NAMALWA (cell line): Measurements from ENCODE around the gene DPYD.

ENCODE experiments used
- DNase-seq: peaks from one replicate; pipeline ENCODE4 v3.0.0-alpha.2; 2015; ENCODE audit warnings: low spot score

The DPYD gene

DNA sequence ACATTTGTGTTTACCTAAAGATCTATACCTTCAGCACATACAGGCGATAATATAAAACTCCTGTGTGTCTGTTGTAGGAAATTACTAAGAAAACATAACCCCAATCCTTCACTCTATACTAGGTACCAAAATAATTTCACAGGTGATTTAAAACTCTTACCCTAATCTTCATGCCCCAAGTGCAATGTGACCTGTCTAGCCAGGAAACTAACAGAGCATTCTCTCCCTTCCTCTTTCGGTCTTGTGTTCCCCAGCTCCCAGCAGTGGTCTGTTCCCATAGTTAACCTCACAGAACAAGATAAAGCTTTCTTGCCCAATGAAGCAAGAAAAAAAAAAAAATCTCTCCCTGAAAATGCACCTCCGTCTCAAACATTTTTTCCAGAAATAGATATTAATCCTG is 493.5 kb downstream of the DPYD start:
- no peak for DNase-seq

DNA sequence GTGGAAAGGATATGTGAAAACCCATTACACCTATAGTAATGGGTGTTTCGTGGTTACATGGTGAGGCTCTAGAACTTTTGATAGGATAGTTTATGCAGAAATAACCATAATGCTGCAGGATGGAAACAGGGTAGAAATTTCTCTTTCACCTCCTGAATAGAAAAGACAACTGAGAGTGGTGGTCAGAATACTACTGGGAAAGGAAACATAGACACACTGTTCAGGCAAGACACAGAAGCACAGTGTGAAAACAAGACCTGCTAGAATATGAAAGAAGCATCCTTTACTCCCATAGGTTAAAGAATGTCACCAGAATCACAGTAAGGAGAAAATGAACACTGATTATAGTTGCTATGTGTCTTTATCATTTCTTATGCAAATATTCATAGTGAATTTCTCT is 496.6 kb downstream of the DPYD start:
- DNase-seq = no peak

DNA sequence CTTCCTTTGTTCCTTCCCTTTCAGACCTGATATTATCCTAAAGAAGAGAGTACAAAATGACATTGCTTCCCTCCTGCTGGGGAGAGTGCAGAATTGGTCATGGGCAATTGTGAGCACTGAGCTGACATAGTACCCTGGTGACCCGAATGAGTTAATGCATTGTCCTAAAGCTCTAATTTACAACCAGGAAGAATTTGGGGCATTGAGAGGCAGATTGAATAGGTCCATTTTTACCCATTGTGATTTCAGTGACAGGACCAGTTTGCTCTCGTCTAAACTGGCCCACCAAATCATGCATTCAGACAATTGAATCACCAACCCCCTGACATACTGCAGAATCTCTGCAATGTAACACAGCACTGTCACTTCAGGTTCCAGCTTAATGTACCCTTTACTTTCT is 497.4 kb downstream of the DPYD start:
- no peak for DNase-seq

DNA sequence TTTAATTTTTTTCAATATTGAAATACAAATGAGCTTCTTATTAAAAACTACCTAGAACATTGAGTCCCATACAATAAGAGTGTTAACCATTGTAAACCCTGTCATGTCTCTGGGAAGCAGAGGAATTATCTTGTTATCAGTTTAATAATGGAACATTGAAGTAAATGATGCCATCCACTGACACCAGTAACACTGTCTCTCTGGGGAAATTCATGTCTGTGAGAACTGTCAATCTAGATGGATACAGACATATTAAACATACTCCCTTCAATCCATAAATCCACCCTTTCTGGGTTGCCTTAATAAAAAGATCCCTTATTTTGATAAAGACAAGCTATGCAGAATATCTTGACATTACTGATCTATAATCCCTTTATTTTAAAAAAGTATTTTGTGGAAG is 503.2 kb downstream of the DPYD start:
- DNase-seq = no peak

DNA sequence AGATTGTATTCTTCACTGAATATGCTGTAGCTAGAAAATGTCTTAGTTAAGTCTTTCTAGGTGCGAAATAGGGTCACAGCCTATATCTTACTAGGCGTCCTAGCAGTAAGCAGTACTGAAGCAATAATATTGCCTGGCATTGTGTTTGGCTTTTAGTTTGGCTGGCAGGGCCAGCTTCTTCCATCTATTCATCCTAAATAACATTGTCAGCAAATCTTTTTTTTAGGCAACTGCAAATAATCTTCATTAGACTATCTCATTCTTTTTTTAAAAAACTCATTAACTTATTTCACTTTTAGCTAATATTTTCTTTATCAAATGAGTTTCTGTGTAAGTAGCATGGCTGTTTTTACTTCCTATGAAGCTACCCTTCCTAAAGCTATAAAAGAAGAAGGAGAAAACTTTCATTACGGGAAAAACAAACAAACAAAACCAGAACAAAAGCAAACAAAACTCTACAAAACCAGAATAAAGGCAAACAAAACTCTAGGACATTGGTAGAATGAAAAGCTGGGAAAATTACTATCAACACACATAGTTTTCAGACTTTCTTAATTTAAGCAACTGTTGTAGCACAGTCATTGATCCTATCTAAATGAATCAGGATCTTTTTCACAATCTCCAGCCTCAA is 506.0 kb downstream of the DPYD start:
- DNase-seq = no peak

DNA sequence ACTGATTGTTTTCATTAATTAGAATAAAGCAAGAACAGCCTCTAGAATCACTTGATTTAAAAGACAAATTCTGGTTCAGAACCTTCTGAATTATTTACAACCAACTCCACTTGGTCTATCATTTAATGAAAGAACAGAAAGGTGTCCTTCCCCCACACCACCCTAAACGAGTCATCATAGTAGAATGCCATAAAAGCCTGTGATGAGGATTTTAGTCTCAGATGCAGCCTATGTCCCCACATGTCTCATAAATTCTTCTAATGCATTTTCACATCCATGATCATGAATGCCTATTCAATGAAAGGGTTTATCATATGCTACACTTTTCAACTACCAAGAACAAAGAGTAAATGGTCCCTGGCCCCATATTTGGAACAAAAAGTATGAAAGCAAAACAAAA is 508.1 kb downstream of the DPYD start:
- no peak for DNase-seq

DNA sequence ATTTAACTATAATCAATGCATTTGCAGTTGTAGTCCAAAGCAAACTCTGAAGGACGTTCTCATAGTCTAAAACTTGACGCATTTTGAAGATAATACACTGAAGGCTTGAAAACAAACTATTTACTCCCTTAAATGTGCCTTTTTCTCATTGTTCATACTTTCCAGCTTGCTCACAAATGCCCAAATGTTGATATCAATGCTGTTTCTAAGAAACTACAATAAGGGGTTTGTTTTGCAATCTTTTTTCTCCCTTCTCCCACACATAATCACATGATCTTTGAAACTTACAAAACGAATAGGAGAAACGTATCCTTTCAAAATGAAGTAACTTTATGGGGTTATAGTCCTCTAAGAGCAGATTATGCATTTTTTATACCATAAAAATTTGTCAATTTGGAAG is 508.7 kb downstream of the DPYD start:
- no peak for DNase-seq

DNA sequence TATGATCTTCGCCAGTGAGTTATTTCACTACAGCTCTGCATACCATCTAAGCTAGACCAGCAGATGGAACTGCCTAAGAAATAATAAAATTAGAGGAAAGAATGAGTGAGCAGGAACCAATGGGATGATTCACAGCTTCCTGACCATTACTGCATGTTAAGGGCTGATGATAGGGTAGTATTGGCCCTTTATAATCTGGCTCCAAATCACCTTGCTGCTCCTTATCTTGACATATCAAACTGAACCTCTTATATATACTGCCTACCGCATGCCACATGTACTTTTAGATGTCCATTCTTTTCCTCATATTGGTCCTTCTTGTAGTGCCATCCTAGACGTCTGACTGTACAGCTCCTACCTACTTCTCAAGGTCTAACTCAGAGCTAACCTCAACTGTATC is 524.4 kb downstream of the DPYD start:
- DNase-seq = no peak

DNA sequence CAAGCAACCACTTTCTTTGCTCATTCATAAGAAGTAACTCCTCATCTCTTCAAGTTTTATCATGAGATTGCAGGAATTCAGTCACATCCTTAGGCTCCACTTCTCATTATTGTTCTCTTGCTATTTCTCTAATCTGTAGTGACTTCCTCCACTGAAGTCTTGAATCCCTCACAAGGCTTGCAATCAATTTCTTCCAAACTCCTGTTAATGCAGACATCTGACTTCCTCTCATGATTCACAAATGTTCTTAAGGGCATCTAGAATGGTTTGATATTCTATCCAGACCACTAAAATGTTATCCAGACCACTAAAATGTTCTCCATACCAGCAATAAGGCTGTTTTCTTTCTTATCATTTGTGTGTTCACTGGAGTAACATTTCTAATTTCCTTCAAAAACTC is 528.1 kb downstream of the DPYD start:
- DNase-seq = no peak

DNA sequence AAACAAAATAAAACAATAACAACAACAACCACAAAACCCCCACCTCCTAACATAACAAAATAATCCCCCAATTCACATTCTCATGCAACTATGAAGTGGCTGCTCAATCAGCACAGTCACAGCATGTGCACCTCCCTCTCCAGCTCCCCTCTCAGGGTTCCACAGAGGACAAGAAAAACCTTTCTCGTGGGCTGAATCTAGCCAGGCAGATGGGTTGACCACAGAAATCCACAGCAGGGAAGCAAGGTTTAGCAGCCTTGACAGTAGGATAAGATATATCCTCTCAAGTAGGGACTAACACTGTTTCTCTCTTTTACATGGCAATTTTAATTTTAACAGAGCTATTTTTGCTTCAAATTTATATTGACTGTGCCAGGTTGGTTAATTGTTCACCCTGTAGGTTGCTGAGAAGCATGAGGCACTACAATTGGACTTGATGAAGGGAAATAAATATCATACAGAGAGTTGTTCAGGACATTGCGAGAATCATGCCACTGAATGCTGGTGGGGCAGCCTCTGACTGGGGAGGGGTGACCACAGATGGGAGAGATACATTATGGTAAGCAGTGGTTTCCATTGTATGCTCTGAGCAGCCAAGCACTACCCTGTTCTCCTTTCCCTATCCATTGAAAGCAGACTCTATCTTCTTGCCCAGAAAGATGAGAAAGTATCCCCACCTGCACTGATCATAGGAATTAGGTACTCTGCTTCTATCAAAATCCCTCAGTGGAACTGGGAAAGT is 535.1 kb downstream of the DPYD start:
- DNase-seq = no peak

DNA sequence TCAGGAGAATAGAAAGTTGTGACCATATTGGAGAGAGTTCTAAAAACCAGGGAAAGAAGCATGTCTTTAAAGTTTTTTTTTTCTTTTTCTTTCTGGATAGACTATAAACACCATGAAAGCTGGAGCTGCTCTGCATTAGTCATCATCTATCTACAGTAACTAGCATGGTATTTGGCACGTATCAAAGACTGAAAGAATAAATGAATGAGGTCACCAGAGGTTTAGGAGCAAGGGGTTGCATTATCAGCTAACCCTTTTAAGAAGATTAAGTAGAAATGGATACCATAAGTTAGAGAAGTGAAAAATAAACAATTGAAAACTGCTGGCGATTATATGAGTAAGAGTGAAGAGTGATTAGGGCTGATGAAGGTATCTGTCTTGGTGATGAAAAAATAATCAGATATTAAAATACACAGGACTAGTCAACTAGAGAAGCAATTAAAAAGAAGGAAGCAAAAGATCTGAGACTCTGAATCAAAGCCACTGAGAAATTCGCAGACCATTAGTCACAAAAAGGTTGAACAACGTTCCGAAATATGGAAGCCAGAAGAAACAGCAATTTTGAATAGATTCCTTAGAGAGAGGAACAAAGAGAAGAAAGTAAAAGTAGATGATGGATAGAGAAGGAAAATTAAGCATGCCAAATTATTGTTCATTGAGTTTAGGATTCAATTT is 536.4 kb downstream of the DPYD start:
- no peak for DNase-seq

DNA sequence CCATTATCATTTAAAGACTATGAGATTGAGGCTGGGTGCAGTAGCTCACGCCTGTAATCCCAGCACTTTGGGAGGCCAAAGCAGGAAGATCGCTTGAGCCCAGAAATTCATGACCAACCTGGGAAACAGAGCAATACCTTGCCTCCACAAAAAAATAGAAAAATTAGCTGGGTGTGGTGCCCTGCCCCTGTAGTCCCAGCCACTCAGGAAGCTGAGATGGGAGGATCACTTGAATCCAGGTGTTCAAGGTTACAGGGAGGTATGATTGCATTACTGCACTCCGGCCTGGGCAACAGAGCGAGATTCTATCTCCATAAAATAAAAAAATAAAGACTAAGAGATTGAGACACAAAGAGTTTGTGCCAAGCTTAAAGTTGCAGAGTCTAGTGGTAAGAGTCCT is 537.0 kb downstream of the DPYD start:
- DNase-seq = no peak

DNA sequence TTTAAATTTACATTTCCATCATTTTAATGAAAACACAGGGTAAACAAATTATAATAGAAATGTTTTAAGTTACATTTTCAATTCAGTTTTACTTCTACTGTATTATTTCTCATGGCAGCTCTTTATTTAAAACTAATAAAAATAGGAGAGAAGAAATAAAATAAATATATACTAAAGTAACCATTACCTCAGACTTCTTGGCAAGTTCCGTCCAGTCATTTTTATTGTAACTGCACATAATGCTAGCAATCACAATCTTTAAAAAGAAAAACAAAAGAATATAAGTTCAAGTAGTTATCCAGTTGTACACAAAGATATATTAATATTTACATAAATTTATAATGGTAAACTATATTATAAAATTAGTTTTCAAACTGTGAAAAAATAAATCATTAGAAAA is 538.6 kb downstream of the DPYD start:
- no peak for DNase-seq

DNA sequence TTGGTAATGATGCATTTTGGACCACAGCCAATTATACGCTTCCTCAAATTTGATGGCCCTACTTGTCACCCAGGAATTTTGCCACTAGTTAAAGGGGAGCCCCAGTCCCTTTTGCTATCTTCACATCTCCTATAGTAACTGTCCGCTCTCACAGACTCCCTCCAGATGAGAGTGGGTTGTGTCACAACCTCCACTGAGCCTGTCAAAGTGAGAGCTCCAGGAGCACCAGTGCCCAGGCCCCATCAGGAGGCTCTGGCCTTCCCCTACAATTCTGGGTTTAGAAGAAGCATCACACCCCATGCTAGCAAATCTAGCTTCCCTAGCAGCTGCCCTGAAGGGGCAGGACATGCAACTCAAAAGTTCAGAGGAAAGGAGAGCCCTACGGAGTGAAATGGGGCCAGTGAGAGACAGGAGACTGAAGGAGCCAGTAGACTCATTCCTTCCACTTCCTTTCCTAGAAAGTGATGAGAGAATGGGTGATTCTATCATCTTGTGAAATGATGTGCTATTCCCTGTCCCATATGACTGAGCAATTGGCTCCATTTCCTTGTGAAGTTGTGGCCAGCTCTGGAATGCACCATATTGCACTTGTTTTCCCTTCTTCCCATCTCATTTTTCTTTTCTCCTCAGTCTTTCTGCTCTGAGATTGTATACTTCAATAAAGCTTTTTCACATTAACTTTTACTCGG is 541.3 kb downstream of the DPYD start:
- DNase-seq = no peak

DNA sequence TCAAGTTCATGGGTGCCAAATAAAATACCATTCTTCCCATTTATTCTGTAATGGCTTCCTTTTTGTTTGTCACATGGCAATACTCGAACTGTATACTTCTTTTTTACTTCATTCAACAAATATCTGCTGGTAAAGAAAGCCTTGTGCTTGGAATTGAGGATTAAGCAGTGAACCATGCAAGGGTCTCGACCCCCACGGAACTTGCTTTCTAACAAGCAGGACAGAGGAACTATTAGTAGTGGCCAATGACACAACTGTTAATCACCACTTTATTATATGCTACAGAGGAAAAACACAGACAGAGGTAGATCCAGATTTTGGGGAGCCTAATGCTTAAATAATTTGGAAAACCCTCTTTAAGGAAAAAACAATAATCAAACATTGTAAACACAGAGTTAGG is 542.2 kb downstream of the DPYD start:
- DNase-seq = no peak

DNA sequence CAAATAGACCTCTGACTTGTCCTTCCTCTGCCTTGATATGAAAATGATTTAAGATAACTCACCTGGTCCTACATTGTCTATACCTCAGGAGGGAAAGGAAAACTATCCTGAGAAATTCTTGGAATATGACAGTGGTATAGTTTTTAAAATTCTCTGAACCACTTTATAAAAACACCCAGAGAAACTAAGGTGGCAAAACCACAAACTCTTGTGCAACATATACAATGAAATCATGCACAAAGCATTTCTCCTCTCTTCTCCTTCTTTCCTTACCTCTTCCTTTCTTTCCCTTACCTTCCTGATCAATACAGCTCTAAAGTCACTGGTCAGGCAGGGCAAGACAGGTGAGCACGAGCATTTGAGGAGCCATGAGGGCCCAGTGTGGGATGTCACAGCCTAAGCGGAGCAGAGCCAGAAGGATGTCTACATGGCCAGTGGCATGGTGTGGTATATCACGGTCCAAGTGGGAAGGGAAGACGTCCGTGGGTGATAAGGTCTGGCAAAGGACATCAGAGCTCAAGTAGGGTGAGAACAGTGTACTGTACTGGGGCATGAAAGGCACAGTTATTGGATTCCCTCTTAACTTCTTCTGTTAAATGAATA is 543.3 kb downstream of the DPYD start:
- no peak for DNase-seq

DNA sequence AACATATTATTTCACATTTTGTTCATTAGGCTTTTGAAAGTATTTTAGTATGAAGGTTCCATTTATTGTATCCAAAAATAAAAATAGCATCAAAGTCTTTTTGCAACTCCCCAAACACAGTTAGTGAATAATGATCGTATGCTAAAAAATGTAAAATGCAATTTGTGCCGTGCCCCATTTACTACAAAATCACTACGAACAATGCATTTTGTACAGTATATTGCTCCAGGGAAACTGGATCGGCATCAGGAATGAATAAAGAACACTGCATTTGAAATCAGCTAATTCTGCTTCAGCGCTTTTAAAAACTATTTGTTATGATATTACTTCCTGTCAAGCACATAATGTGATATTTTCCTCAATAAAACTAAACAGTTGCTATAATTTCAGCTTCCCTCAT is 547.8 kb downstream of the DPYD start:
- no peak for DNase-seq

DNA sequence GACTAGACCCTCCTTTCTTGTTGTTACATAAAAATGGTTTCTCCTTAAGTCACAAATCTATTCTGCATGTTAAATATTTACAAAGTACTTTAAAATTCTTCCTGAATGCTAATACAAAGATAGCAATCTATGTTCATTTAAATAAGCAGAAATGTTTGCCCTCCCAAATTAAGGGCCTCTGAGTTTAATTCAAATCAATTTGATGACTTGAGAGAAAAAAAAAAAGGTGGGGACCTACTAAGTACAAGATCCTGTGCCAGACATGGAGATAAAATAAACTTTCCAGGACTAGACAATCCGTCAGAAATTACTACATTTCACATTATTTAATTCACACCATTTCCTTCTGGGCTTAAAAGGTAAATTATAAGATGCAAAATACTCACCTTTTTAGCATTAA is 548.3 kb downstream of the DPYD start:
- DNase-seq = no peak

DNA sequence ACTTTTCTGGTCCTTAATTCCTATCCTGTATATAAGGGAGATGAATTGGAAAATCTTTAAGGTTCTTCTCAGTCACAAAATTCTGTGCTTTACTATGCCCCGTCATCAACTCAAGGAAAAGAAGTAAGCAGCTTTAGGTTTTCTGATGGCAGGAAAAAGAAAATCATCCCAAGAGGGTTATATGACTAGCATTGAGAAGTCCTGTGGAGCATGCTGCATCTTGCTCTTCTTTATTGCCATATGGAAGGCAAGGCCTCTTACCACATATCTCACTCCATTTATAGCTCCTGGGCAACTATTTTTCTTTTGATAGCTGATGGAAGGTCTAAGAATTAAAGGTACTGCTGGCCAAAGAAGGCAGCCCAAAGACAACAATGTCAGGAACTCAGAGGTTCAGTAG is 552.5 kb downstream of the DPYD start:
- DNase-seq = no peak

DNA sequence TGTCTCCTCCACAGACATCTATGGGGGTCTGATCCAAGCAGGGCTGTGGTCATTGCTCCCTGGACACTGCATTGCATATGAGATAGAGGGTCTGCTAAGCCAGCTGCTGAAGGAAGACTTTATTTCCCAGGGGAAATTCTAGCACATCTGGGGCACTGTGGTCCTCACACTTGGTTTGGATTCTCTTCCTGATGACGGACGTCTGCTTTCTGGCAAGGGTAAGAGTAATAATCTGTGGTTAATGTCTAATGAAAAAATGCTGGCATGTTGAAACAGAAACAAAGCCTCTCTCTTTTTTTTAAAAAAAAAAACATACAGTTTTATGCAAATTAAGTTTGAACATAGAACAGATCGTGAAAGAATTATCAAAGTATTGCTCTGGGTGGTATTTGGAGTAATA is 553.9 kb downstream of the DPYD start:
- DNase-seq = no peak

DNA sequence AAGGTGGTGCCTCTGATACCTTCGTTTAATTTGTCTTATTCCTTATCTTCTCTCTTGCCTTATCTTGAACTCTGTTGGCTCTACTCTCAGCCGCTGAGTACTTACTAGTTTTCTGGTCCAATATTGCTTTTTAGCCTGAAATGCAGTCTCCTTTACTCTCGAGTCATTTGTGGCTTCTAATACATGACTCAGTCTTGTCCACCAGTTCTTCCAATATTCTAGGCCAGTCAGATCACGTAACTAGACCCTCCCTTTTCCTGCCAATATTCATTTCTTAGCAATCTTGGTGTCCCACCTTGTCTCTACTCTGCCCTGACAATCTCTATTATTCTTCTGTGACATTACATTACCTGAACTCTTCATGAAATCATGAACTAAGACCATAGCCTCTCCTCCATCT is 555.8 kb downstream of the DPYD start:
- DNase-seq = no peak

DNA sequence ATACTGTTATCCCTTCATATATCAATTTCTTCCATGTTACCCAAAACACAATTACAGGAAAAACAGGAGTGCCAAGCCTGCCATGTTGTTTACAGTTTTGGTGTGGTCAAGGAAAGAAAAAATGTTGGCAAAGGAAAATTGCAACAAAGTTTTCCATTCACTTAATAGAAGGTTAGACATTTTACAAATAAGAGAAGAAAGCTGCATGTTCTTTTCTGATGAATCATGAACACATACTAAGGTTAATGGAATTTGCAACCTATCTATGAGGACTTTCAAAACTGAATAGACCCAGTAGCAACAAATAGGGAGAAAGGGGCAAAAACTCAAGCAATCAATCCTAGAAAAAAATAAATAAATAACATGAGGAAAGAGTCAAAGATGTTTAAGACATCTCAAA is 556.7 kb downstream of the DPYD start:
- no peak for DNase-seq

DNA sequence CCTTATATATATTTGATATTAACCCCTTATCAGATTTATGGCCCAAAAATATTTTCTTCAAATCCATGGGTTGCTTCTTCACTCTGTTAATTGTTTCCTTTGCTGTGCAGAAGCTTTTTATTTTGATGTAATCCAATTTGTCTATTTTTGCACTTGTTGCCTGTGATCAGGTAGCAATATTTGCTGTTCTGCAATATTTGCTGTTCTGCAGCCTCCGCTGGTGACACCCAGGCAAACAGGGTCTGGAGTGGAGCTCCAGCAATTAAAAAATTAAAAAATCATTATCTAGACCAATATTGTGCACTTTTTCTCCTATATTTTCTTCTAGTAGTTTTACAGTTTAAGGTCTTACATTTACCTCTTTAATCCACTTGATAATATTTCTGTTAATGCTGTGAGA is 564.5 kb downstream of the DPYD start:
- no peak for DNase-seq
